ENCODE measurements around the gene RAB24.

- TF ChIP-seq CTCF (IDR thresholded peaks at IDR 0.05; ENCODE audit: insufficient read depth, low read length) (no peak), REST (IDR thresholded peaks at IDR 0.05; ENCODE audit: insufficient replicate concordance, low read depth) (no peak), POLR2AphosphoS5 (IDR thresholded peaks at IDR 0.05; ENCODE audit: low read depth) (no peak), GABPA (IDR thresholded peaks at IDR 0.05; ENCODE audit: low read depth) (no peak)
Observed at GRCh38 chr5:177335701-177336065, 32.2 kb upstream of the RAB24 start.

All from HL-60 (cell line).